Measurements from ENCODE around the gene TRIM41.
A peak's percentile ranks its signal among the peaks of the same experiment; 100 is the strongest.

Gene TRIM41

DNA sequence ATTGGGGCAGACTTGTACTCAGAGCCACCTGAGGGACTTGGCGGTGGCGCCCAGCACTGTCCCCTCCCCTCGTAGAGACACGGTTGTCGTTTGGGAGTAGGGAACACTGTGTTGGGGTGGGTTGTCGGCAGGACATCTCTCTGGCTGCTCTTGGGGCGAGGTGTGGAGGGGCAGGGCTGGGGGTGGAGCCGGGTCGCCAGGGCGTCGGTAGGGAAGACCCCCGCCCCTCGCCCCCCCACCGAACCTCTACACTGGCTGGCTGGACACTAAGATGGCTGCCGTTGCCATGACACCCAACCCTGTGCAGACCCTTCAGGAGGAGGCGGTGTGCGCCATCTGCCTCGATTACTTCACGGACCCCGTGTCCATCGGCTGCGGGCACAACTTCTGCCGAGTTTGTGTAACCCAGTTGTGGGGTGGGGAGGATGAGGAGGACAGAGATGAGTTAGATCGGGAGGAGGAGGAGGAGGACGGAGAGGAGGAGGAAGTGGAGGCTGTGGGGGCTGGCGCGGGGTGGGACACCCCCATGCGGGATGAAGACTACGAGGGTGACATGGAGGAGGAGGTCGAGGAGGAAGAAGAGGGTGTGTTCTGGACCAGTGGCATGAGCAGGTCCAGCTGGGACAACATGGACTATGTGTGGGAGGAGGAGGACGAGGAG lies 778 bp downstream of the TRIM41 start:
- DNase-seq (ENCODE audit: low spot score), result peak; percentile 69
- in situ Hi-C loops (cut with MboI; ENCODE audit: low pct_unique_long_range_greater_than_20kb, low sequenced_read_pairs, unreplicated experiment), result no loop called here
- TF ChIP-seq, protein P1, sequence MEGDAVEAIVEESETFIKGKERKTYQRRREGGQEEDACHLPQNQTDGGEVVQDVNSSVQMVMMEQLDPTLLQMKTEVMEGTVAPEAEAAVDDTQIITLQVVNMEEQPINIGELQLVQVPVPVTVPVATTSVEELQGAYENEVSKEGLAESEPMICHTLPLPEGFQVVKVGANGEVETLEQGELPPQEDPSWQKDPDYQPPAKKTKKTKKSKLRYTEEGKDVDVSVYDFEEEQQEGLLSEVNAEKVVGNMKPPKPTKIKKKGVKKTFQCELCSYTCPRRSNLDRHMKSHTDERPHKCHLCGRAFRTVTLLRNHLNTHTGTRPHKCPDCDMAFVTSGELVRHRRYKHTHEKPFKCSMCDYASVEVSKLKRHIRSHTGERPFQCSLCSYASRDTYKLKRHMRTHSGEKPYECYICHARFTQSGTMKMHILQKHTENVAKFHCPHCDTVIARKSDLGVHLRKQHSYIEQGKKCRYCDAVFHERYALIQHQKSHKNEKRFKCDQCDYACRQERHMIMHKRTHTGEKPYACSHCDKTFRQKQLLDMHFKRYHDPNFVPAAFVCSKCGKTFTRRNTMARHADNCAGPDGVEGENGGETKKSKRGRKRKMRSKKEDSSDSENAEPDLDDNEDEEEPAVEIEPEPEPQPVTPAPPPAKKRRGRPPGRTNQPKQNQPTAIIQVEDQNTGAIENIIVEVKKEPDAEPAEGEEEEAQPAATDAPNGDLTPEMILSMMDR (IDR thresholded peaks at IDR 0.05; ENCODE audit: extremely low read depth, insufficient read depth, missing control alignments), result no peak

DNA sequence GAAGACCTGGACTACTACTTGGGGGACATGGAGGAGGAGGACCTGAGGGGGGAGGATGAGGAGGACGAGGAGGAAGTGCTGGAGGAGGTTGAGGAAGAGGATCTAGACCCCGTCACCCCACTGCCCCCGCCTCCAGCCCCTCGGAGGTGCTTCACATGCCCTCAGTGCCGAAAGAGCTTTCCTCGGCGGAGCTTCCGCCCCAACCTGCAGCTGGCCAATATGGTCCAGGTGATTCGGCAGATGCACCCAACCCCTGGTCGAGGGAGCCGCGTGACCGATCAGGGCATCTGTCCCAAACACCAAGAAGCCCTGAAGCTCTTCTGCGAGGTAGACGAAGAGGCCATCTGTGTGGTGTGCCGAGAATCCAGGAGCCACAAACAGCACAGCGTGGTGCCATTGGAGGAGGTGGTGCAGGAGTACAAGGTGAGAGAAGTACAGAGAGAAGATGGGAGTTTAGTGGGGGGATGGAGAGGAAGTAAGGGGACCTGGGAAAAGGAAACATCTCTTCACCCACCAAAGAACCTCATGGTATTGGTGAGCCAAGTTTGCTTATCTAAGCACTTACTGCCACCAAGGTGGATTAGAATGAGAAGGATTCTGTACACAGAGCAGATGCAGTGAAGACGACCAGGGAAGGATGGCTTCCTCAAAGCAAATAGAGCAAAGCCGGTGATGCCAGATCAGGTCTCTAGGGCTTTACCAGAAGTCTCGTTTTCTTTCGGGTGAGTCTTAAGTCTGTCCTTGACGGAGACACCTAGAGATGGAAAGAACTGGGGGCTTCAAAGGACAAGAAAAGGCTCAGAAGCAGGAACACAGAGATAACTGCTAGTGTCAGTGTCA lies 1.5 kb downstream of the TRIM41 start:
- in situ Hi-C loops (cut with MboI; ENCODE audit: low pct_unique_long_range_greater_than_20kb, low sequenced_read_pairs, unreplicated experiment), result no loop called here
- DNase-seq (ENCODE audit: low spot score), result no peak
- TF ChIP-seq, protein P1 (IDR thresholded peaks at IDR 0.05; ENCODE audit: extremely low read depth, insufficient read depth, missing control alignments), result no peak

DNA sequence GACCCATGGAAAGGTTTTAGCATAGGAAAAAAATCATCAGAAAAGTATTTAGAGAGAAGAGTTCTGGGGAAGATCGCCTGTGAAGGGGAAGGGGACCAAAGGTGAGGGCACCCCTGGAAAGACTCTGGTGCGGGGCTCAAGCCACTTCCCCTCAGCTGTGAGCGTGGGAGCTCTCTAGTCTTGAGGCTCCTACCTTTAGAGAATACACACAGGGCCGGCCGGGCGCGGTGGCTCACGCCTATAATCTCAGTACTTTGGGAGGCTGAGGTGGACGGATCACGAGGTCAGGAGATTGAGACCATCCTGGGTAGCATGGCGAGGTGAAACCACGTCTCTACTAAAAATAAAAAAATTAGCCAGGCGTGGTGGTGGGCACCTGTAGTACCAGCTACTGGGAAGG lies 6.9 kb downstream of the TRIM41 start:
- TF ChIP-seq, protein P1 (IDR thresholded peaks at IDR 0.05; ENCODE audit: extremely low read depth, insufficient read depth, missing control alignments), result no peak

DNA sequence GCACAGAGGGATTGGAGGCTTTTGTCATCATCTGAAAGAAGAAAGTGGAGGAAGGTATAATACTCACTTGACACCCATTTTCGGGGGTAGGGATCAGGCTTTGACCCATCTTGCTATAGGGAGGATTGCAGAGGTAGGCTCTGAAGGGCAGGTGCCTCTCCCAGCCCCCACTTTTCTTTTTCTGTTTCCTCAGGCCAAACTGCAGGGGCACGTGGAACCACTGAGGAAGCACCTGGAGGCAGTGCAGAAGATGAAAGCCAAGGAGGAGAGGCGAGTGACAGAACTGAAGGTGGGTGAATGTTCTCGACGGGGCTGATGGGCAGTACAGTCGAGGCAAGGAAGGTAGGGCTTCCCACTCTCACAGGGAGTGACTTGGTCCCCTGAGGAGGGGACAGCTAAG lies 7.5 kb downstream of the TRIM41 start:
- in situ Hi-C loops (cut with MboI; ENCODE audit: low pct_unique_long_range_greater_than_20kb, low sequenced_read_pairs, unreplicated experiment), result no loop called here
- DNase-seq (ENCODE audit: low spot score), result no peak
- TF ChIP-seq, protein P1 (IDR thresholded peaks at IDR 0.05; ENCODE audit: extremely low read depth, insufficient read depth, missing control alignments), result no peak

More for the DNA sequence above, 6.9 kb downstream of the TRIM41 start:
- in situ Hi-C loops (cut with MboI; ENCODE audit: low pct_unique_long_range_greater_than_20kb, low sequenced_read_pairs, unreplicated experiment), result no loop called here
- DNase-seq (ENCODE audit: low spot score), result no peak

DNA sequence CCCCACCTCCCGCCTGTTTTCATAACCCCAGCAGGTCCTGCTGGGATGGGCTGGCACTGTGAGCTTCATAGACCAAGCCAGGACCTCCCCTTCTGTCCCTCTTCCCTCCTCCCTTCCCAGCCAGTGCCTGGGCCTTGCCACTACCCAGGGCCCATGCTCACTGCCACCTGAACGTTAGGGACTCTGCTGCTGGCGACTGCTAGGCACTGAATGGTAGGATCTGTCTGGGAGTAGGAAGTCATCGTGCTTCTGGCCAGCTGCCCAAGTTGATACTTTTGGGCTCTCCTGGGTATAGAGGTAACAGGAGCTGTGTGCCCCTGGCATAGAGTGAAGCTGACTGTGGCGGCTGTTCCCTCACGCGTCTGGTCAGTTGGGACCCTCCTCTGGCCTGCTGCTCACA lies 8.4 kb downstream of the TRIM41 start:
- no peak for DNase-seq (ENCODE audit: low spot score)
- in situ Hi-C loops (cut with MboI; ENCODE audit: low pct_unique_long_range_greater_than_20kb, low sequenced_read_pairs, unreplicated experiment), result no loop called here
- TF ChIP-seq, protein P1 (IDR thresholded peaks at IDR 0.05; ENCODE audit: extremely low read depth, insufficient read depth, missing control alignments), result no peak

DNA sequence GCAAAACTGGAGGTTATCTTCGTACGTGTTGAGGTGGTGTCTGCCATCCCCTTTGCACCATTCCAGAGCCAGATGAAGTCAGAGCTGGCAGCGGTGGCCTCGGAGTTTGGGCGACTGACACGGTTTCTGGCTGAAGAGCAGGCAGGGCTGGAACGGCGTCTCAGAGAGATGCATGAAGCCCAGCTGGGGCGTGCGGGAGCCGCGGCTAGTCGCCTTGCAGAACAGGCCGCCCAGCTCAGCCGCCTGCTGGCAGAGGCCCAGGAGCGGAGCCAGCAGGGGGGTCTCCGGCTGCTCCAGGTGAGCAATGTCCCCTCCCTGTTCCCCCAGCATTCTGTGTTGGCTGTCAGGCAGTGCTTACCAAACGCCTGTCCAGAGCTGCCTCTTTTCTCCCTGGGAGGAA lies 9.5 kb downstream of the TRIM41 start:
- no peak for DNase-seq (ENCODE audit: low spot score)
- in situ Hi-C loops (cut with MboI; ENCODE audit: low pct_unique_long_range_greater_than_20kb, low sequenced_read_pairs, unreplicated experiment), result no loop called here
- TF ChIP-seq, protein P1 (IDR thresholded peaks at IDR 0.05; ENCODE audit: extremely low read depth, insufficient read depth, missing control alignments), result no peak
